HG02938 (cell line): ENCODE data around the gene NRROS.

Experiments used
- ATAC-seq: cut with Tn5 transposase; IDR thresholded peaks from one replicate; pipeline ENCODE4 v1.9.1; 2021; ENCODE audit warnings: mild to moderate bottlenecking, moderate library complexity; ENCODE audit not compliant: unreplicated experiment

The NRROS gene

GRCh38 chr3:196645897-196646665, 6.6 kb downstream of the NRROS start:
- no peak for ATAC-seq

GRCh38 chr3:196646666-196647216, 7.2 kb downstream of the NRROS start:
- ATAC-seq: no peak

- no peak for ATAC-seq
Observed at GRCh38 chr3:196650740-196651311, 11.3 kb downstream of the NRROS start.

GRCh38 chr3:196651819-196652218, 12.3 kb downstream of the NRROS start:
- no peak for ATAC-seq

- no peak for ATAC-seq
Observed at GRCh38 chr3:196652961-196653795, 13.7 kb downstream of the NRROS start.

GRCh38 chr3:196654006-196654734, 14.7 kb downstream of the NRROS start:
- no peak for ATAC-seq

GRCh38 chr3:196654735-196655090, 15.2 kb downstream of the NRROS start:
- ATAC-seq: no peak

- ATAC-seq: no peak
Observed at GRCh38 chr3:196655496-196655895, 16.0 kb downstream of the NRROS start.

- ATAC-seq: no peak
Observed at GRCh38 chr3:196656213-196656612, 16.7 kb downstream of the NRROS start.

- ATAC-seq: no peak
Observed at GRCh38 chr3:196659901-196660351, 20.4 kb downstream of the NRROS start.

GRCh38 chr3:196660381-196661166, 21.1 kb downstream of the NRROS start:
- no peak for ATAC-seq

GRCh38 chr3:196661400-196661799, 21.9 kb downstream of the NRROS start:
- ATAC-seq: no peak

- no peak for ATAC-seq
Observed at GRCh38 chr3:196662033-196662432, 22.5 kb downstream of the NRROS start.

- ATAC-seq: no peak
Observed at GRCh38 chr3:196662711-196663571, 23.4 kb downstream of the NRROS start.

- no peak for ATAC-seq
Observed at GRCh38 chr3:196666001-196666867, 26.7 kb downstream of the NRROS start.

- ATAC-seq: no peak
Observed at GRCh38 chr3:196667056-196667825, 27.7 kb downstream of the NRROS start.

- no peak for ATAC-seq
Observed at GRCh38 chr3:196670339-196670738, 30.8 kb downstream of the NRROS start.
